ENCODE data around the gene PTPRH. TPM values are rescaled to one million over a fixed set of nuclear protein-coding genes. Genes with fewer than 3 reads are reported as not detected.

PTPRH gene
- total RNA-seq, 3 donors from 2014 or later (not counting 1 experiment from before 2014, with no cell fraction given) = 0.45 TPM; not detected in 2

- no peak for TF ChIP-seq CTCF (IDR thresholded peaks at IDR 0.05)
- no peaks in the 10 kb centered on the region for H3K9me3 ChIP-seq (ENCODE audit: control insufficient read depth, insufficient read depth, low read length)
- no peaks in the 10 kb centered on the region for H3K4me1 ChIP-seq (ENCODE audit: control insufficient read depth, insufficient read depth, low read length)
- DNase-seq (no peak), ATAC-seq (no peak)
- no peaks in the 10 kb centered on the region for H3K27me3 Mint-ChIP-seq (ENCODE audit: low read depth in 2 of 2)
- H3K36me3 ChIP-seq (ENCODE audit: control insufficient read depth, insufficient read depth, low read length) = peaks cover 74% of the 10 kb centered on the region
- no peak overlapping the region for H3K27ac Mint-ChIP-seq
- no peak overlapping the region for H3K27ac ChIP-seq (ENCODE audit: low read length)
- intact Hi-C loops (cut with micrococcal nuclease) = no loop called here
- peaks cover 11% of the 10 kb centered on the region for H3K36me3 Mint-ChIP-seq
- H3K4me3 Mint-ChIP-seq = no peak overlapping the region
- WGBS (ENCODE audit: insufficient coverage) = 92% methylated on average over 17 of the region's 17 CpGs
- H3K4me1 Mint-ChIP-seq = peaks cover 12 to 16% of the 10 kb centered on the region in 2 donors
- no peak overlapping the region for H3K4me3 ChIP-seq (ENCODE audit: low read length)
- H3K9me3 Mint-ChIP-seq = no peaks in the 10 kb centered on the region
- H3K27me3 ChIP-seq (ENCODE audit: control insufficient read depth, insufficient read depth, low read length) = no peaks in the 10 kb centered on the region
These were observed 20.5 kb upstream of the PTPRH start for GRCh38 chr19:55229789-55230182.

- 95% methylated on average over 16 of the region's 18 CpGs for WGBS (ENCODE audit: insufficient coverage)
- H3K27me3 ChIP-seq (ENCODE audit: control insufficient read depth, insufficient read depth, low read length) = no peaks in the 10 kb centered on the region
- peak overlapping the region in 1 of 2 donors; percentile 56 for H3K27ac Mint-ChIP-seq
- no peak overlapping the region for H3K4me3 Mint-ChIP-seq
- H3K4me1 ChIP-seq (ENCODE audit: control insufficient read depth, insufficient read depth, low read length) = no peaks in the 10 kb centered on the region
- peaks cover 8 to 11% of the 10 kb centered on the region in 2 donors for H3K4me1 Mint-ChIP-seq
- peaks cover 69% of the 10 kb centered on the region for H3K36me3 ChIP-seq (ENCODE audit: control insufficient read depth, insufficient read depth, low read length)
- DNase-seq = no peak
- peaks cover 5% of the 10 kb centered on the region for H3K36me3 Mint-ChIP-seq
- H3K27ac ChIP-seq (ENCODE audit: low read length) = no peak overlapping the region
- no peak for TF ChIP-seq CTCF (IDR thresholded peaks at IDR 0.05)
- intact Hi-C loops (cut with micrococcal nuclease) = no loop called here
- ATAC-seq = no peak
- H3K27me3 Mint-ChIP-seq (ENCODE audit: low read depth in 2 of 2) = no peaks in the 10 kb centered on the region
- no peaks in the 10 kb centered on the region for H3K9me3 ChIP-seq (ENCODE audit: control insufficient read depth, insufficient read depth, low read length)
- H3K9me3 Mint-ChIP-seq = no peaks in the 10 kb centered on the region
- H3K4me3 ChIP-seq (ENCODE audit: low read length) = no peak overlapping the region
These were observed 20.0 kb upstream of the PTPRH start for GRCh38 chr19:55229145-55229788.

- ATAC-seq (no peak), DNase-seq (no peak)
- Histone ChIP-seq H3K27me3 (ENCODE audit: control insufficient read depth, insufficient read depth, low read length) (no peaks in the 10 kb centered on the region), H3K36me3 (ENCODE audit: control insufficient read depth, insufficient read depth, low read length) (peaks cover 65% of the 10 kb centered on the region), H3K4me1 (ENCODE audit: control insufficient read depth, insufficient read depth, low read length) (no peaks in the 10 kb centered on the region), H3K4me3 (ENCODE audit: low read length) (no peak within 1 kb of the TSS), H3K27ac (ENCODE audit: low read length) (no peak within 1 kb of the TSS), H3K9me3 (ENCODE audit: control insufficient read depth, insufficient read depth, low read length) (no peaks in the 10 kb centered on the region)
- intact Hi-C loops (cut with micrococcal nuclease) = no loop called here
- Mint-ChIP-seq H3K9me3 (no peaks in the 10 kb centered on the region), H3K4me1 (peaks cover 5 to 11% of the 10 kb centered on the region in 2 donors), H3K27ac (peak within 1 kb of the TSS; percentile 29 to 65), H3K4me3 (no peak within 1 kb of the TSS), H3K36me3 (no peaks in the 10 kb centered on the region), H3K27me3 (ENCODE audit: low read depth in 2 of 2) (no peaks in the 10 kb centered on the region)
- no peak for TF ChIP-seq CTCF (IDR thresholded peaks at IDR 0.05)
- 96% methylated on average over 12 of the region's 12 CpGs for WGBS (ENCODE audit: insufficient coverage)
These were observed 19.2 kb upstream of the PTPRH start, which contains the start of gene TMEM86B for GRCh38 chr19:55228403-55229031. Gene TMEM86B (minus strand): TSS chr19:55228763. CDS start chr19:55228741, 22 bp downstream.
